Esophagus muscularis mucosa (tissue), 4 donors: ENCODE measurements around the gene THYN1.
"Not testable (repeated sequence)": the region's sequence is repeated elsewhere in the genome, so short reads cannot be mapped to it uniquely, and the experiment has no call there.

Experiments used
- CTCF ChIP-seq, 3 experiments: fragments of 200-600 bp in 2 of 3; fragments of 450-650 bp in 1 of 3; sonication (generic) in 2 of 3; IDR thresholded peaks; one replicate each; pipeline ENCODE4 v1.5.1; 2017 to 2019; ENCODE audit warnings: antibody characterized with exemption in 3 of 3, mild to moderate bottlenecking in 2 of 3, moderate library complexity in 1 of 3
- EP300 ChIP-seq: sonication (generic); formaldehyde crosslinking; IDR thresholded peaks from one replicate; pipeline ENCODE4 v1.6.1; 2017; ENCODE audit warnings: antibody characterized with exemption
- POLR2A ChIP-seq: fragments of 450-650 bp; IDR thresholded peaks from one replicate; pipeline ENCODE4 v1.6.1; 2017; ENCODE audit warnings: antibody characterized with exemption, moderate library complexity, mild to moderate bottlenecking, low read depth
- POLR2AphosphoS5 ChIP-seq, 2 donors: sonication (generic); formaldehyde crosslinking; IDR thresholded peaks; one replicate each; pipeline ENCODE4 v1.6.1; 2017; ENCODE audit warnings: antibody characterized with exemption in 2 of 2

GRCh38 chr11:134284349-134284748 lies 31.2 kb upstream of the THYN1 start:
- not testable (repeated sequence) for TF ChIP-seq CTCF (IDR thresholded peaks at IDR 0.05); POLR2A; EP300; POLR2AphosphoS5 (IDR thresholded peaks at IDR 0.05)
